HG03095 (cell line): ENCODE data around the gene RASA4B.
A peak's percentile ranks its signal among the peaks of the same experiment; 100 is the strongest.
"Not testable (repeated sequence)": the region's sequence is repeated elsewhere in the genome, so short reads cannot be mapped to it uniquely, and the experiment has no call there.

Experiments
- ATAC-seq: cut with Tn5 transposase; IDR thresholded peaks from one replicate; pipeline ENCODE4 v1.9.1; 2021; ENCODE audit warnings: moderate library complexity; ENCODE audit not compliant: unreplicated experiment

RASA4B gene

GRCh38 chr7:102517550-102518147 lies at the start of gene RASA4B:
TSS of gene RASA4B (minus strand) at chr7:102517777. CDS start at chr7:102517710, 67 bp downstream.
- ATAC-seq = peak; percentile 60

- not testable (repeated sequence) for ATAC-seq
These were observed 33.3 kb upstream of the RASA4B start, which contains the start of gene SPDYE2 for GRCh38 chr7:102550808-102551422. TSS of gene SPDYE2 (plus strand) at chr7:102551226. CDS start at chr7:102553256, 2,030 bp downstream.

DNA sequence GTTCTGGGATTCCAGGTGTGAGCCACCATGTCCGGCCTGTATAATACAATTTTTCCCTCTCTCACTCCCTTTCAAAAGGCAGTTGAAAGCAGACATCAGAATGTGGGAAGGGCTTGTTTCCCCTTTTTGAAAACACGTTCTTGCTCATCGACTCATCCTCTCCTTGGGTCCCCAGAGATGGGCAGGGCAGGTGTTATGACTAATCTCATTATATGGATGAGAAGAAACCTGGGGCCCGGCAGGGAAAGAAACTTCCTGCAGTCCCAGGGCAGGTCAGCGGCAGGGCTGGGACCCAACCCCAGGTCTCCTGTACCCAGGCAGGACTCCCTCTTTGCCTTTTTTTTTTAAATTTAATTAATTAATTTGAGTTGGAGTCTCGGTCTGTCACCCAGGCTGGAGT lies 28.8 kb upstream of the RASA4B start:
- ATAC-seq = peak; percentile 77

DNA sequence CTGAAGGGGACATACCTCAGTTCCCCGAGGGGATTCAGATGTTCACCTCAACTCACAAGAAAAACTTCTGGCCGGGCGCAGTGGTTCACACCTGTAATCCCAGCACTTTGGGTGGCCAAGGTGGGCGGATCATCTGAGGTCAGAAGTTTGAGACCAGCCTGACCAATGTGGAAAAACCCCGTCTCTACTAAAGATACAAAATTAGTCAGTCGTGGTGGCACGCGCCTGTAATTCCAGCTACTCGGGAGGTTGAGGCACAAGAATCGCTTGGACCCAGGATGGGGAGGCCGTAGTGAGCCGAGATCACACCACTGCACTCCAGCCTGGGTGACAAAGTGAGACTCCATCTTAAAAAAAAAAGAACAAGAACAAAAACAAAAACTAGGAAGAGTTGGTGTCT lies 27.7 kb upstream of the RASA4B start:
- ATAC-seq = not testable (repeated sequence)

DNA sequence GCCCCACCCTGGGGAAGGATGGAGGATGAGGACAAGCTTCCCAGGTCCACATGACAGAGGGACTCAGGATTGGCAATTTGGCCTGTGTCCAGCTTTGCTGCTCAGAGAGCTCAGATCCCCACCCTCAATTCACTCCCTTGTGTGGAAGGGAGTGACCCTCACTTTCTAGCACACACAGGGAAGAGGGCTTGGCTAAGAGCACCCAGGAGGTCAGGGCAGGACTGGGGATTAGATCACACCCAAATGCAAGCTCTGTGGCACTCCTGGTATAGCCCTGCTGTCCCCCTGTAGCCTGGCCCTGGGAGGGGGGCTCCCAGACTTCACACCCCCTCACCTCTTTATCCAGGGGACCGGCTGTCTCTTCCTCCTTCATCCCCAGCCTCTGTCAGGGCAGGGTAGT lies 26.8 kb upstream of the RASA4B start:
- not testable (repeated sequence) for ATAC-seq

- not testable (repeated sequence) for ATAC-seq
These were observed 26.0 kb upstream of the RASA4B start, which contains the start of gene UPK3BL2 for GRCh38 chr7:102543596-102543995. TSS of gene UPK3BL2 (minus strand) at chr7:102543696. CDS start at chr7:102543636, 60 bp downstream.

DNA sequence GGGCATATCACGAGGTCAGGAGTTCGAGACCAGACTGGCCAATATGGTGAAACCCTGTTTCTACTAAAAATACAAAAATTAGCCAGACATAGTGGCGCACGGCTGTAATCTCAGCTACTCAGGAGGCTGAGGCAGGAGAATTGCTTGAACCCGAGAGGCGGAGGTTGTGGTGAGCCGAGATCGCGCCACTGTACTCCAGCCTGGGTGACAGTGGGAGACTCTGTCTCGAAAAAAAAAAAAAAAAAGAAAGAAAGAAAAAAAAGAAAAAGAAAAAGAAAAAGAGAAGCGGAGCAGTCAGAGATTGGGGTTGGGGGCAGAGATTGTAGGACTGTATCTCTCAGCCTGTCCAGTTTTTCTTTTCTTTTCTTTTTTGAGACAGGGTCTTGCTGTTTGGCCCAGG lies 25.2 kb upstream of the RASA4B start:
- not testable (repeated sequence) for ATAC-seq

- ATAC-seq = not testable (repeated sequence)
These were observed 24.5 kb upstream of the RASA4B start for GRCh38 chr7:102542083-102542482.

DNA sequence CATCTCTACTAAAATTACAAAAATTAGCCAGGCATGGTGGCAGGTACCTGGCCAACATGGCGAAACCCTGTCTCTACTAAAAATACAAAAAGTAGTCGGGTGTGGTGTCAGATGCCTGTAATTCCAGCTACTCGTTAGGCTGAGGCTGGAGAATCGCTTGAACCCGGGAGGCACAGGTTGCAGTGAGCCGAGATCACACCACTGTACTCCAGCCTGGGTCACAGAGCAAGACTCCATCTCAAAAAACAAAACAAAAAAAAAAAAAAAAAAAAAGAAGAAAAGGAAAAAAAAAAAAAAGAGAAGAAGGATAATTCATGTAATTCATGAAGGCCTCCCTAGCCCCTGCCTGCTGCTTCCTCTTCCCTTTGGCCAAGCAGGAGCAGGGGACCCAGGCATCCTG lies 23.0 kb upstream of the RASA4B start:
- not testable (repeated sequence) for ATAC-seq

DNA sequence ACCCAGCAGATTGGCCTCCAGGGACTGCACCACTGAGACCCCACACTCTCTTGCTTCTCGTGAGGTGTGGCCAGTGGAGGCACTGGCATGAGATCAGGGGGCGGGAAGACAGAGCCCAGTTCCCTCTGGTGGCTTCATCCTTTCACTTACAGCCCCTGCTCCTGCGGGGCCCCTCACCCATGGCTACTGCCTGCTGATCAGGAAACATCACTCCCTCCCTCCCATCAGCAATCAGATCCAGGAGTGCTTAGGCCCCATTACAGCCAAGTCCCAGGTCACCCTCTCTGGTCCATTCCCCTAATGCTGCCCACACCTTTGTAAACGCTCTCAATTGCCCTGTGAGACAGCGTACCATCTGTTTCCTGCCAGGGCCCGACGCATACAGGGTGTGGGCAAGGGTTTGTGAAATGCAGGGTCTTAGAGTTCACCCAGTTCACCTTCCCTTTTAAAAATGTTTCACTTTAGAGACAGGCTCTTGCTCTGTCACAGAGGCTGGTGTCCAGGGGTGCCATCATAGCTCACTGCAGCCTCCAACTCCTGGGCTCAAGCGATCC lies 17.6 kb upstream of the RASA4B start:
- ATAC-seq = not testable (repeated sequence)

DNA sequence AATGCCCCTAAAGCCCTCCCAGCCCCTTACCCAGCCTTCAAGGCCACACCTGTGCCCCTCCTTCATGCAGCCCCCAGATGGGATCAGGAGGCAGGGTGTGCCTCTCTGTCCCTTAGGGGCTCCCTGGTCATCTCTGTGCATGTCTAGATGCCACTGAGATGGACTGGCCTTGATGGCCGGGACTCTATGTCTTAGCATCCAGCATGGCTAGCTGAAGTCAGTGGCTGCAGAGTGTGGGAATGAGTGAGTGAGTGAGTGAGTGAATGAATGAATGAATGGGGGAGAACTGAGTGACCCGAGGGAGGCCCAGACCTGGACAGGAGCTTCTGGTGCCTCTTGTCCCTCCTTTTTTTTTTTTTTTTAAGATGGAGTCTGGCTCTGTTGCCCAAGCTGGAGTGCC lies 14.6 kb upstream of the RASA4B start:
- not testable (repeated sequence) for ATAC-seq

GRCh38 chr7:102531583-102531982 lies 14.0 kb upstream of the RASA4B start:
- not testable (repeated sequence) for ATAC-seq

GRCh38 chr7:102527822-102528793 lies 10.5 kb upstream of the RASA4B start:
- not testable (repeated sequence) for ATAC-seq

DNA sequence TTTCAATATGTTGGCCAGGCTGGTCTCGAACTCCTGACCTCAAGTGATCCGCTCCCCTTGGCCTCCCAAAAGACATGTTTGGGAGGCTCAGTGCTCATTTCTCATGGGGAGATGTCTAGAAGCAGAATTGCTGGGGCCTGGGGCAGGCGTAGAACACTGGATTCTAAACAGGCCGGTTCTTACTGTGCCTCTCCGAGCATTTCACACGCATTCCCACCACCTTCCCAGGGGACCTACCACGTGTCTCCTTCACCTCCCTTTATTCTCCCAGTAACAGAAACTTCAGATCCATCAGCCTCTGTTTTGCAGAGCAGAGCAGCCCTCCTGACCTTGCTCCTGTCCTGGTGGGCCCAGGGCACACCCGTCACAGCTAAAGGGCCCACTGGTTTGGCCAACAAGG lies 9.6 kb upstream of the RASA4B start:
- not testable (repeated sequence) for ATAC-seq

DNA sequence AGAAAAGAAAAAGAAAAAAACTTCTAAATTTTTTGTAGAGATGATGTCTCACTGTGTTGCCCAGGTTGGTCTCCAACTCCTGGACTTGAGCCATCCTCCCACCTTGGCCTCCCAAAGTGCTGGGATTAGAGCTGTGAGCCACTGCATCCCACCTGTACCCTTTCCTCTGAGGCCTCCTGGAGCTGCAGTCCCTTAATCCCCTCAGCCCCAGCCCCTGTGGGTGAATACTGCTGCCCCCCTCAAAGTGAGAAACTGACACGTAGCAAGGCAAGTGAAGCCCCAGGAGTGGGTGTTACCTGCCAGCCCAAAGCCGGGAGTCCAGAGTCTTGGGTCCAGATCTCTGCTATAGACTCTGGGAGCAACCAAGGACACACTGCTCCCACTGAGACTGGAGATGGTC lies 7.2 kb upstream of the RASA4B start:
- not testable (repeated sequence) for ATAC-seq

DNA sequence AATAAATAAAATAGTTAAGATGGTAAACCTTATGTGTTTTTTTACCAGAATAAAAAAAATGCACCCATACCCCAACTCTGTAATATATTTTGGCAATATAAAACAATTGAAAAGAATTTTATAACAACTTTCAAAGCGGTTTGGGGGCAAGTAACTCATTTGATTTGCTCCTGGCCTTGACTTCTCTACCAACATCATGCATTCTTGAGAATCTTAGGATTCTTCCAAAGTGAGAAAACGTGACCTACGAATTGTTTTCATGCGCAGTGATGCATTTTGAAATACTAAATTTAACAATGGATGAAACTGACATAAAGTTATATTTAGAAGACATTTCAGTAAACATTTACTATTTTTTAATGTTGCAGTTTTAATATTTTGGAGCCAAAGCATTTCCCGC lies 3.2 kb upstream of the RASA4B start:
- not testable (repeated sequence) for ATAC-seq

DNA sequence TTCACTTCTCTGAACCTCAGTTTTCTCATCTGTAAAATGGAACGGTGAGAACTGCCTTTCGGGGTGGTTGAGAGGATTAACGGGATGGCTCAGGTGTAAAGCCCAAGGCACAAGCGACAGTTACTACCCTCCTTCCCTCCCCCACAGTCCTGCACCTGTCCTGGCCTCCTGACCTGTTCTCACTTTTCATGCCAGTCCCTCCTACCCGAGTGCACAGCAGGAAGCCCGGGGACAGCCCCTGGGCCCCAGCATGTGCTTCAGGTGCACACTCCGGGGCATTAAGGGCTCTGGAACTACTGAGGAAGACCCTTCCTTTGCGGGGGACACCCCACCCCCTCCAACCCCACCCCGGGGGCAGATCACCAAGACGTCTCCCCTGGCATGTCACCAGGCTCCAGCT lies 626 bp downstream of the RASA4B start:
- peak; percentile 20 for ATAC-seq

DNA sequence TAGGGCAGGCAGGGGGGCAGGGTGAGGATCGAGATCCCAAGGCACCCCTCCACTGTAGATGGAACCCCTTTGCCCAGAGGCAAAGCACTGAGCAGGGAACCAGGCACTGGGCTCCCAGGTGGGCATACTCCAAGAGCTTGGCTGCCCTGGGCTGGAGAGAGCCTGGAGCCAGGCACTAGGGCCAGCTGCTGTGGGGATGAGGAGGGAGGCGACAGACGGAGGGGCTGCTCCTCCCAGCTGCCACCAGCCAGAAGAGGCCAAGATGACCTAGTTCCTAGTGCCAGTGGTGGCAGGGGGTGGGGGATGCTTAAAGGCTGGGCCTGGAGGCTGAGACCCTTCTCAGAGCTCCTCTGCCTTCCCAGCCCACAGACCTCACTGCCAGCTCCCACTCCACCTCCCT lies 1.7 kb downstream of the RASA4B start:
- not testable (repeated sequence) for ATAC-seq

GRCh38 chr7:102514881-102515721 lies 2.5 kb downstream of the RASA4B start:
- ATAC-seq = peak; percentile 58

GRCh38 chr7:102512642-102513221 lies 4.8 kb downstream of the RASA4B start:
- ATAC-seq = not testable (repeated sequence)
